H1 (cell line): Measurements from ENCODE around the gene KCNIP3.

Experiments used
- BRCA1 ChIP-seq: IDR thresholded peaks from 2 replicates; pipeline ENCODE4 v1.6.1; 2012; ENCODE audit warnings: low read depth, low read length, improper control_type of control experiment
- EP300 ChIP-seq, 2 experiments: IDR thresholded peaks; 1 replicate in 1 of 2; 2 replicates in 1 of 2; pipeline ENCODE4 v1.6.1; 2011 to 2012; ENCODE audit warnings: low read depth in 2 of 2, low read length in 2 of 2, mild to moderate bottlenecking in 2 of 2, borderline replicate concordance in 1 of 2, inconsistent platforms in 1 of 2, moderate library complexity in 1 of 2
- FOSL1 ChIP-seq: IDR thresholded peaks from 2 replicates; pipeline ENCODE4 v1.6.1; 2011; ENCODE audit warnings: mild to moderate bottlenecking, low read depth, low read length, moderate library complexity; ENCODE audit not compliant: insufficient read depth
- JUN ChIP-seq: IDR thresholded peaks from 2 replicates; pipeline ENCODE4 v1.6.1; 2011; ENCODE audit warnings: low read depth, mild to moderate bottlenecking, improper control_type of control experiment, low read length
- POLR2A ChIP-seq, 2 experiments: IDR thresholded peaks; 1 replicate in 1 of 2; 2 replicates in 1 of 2; pipeline ENCODE4 v1.6.1; 2011; ENCODE audit warnings: low read depth in 2 of 2, low read length in 2 of 2, mild to moderate bottlenecking in 2 of 2; ENCODE audit errors: control extremely low read depth in 1 of 2
- RAD21 ChIP-seq, 2 experiments: IDR thresholded peaks in 1 of 2; conservative IDR thresholded peaks in 1 of 2; 2 replicates each; pipeline ENCODE4 v1.6.1; 2011; ENCODE audit warnings: low read depth in 2 of 2, low read length in 2 of 2, improper control_type of control experiment in 1 of 2, inconsistent platforms in 1 of 2, mild to moderate bottlenecking in 1 of 2, moderate library complexity in 1 of 2
- SP2 ChIP-seq: IDR thresholded peaks from 2 replicates; pipeline ENCODE4 v1.6.1; 2012; ENCODE audit warnings: mild to moderate bottlenecking, low read length, inconsistent platforms
- SRF ChIP-seq: IDR thresholded peaks from 2 replicates; pipeline ENCODE4 v1.6.1; 2011; ENCODE audit warnings: mild to moderate bottlenecking, low read depth, low read length, moderate library complexity
- TBP ChIP-seq: IDR thresholded peaks from 2 replicates; pipeline ENCODE4 v1.6.1; 2011; ENCODE audit warnings: low read depth, low read length, improper control_type of control experiment
- TF ChIP-seq, protein P1 (sequence below), 3 experiments: IDR thresholded peaks; 1 replicate in 2 of 3; 2 replicates in 1 of 3; pipeline versions ENCODE4 v1.5.1 to v1.6.1; 2011; ENCODE audit warnings: low read length in 3 of 3, mild to moderate bottlenecking in 3 of 3, inconsistent platforms in 2 of 3, low read depth in 1 of 3, moderate library complexity in 1 of 3; ENCODE audit not compliant: insufficient read depth in 1 of 3; ENCODE audit errors: control extremely low read depth in 1 of 3

DNA sequence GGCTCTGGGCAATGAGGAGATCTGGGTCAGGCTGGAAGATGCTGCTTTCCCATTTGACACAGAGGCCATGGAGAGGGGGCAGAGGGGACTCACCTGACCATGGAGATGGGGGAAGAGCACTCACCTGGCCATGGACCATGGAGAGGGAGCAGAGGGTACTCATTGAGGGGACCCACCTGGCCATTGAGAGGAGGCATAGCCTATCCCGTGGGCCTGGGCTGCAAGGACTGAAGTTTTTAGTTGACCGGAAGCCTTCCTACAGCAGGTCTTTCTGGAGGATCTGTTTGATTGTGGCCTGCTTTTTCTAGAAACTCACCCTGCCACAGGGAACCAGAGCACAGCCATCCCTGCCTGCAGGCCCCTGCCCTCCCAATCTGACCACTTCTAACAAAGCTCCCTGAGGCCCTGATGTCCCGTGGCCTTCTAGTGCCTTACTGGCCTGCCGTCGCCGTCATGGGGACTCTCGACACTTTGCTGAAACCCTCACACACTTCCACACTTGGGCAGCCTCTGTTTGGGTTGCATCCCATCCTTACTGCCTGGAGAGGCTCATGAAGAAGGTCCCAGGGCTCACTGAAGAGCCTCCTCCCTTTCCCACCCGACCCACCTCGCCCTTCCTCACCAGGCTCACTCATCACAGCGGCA, 28.0 kb upstream of the KCNIP3 start:
- TF ChIP-seq, protein P1, sequence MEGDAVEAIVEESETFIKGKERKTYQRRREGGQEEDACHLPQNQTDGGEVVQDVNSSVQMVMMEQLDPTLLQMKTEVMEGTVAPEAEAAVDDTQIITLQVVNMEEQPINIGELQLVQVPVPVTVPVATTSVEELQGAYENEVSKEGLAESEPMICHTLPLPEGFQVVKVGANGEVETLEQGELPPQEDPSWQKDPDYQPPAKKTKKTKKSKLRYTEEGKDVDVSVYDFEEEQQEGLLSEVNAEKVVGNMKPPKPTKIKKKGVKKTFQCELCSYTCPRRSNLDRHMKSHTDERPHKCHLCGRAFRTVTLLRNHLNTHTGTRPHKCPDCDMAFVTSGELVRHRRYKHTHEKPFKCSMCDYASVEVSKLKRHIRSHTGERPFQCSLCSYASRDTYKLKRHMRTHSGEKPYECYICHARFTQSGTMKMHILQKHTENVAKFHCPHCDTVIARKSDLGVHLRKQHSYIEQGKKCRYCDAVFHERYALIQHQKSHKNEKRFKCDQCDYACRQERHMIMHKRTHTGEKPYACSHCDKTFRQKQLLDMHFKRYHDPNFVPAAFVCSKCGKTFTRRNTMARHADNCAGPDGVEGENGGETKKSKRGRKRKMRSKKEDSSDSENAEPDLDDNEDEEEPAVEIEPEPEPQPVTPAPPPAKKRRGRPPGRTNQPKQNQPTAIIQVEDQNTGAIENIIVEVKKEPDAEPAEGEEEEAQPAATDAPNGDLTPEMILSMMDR (IDR thresholded peaks at IDR 0.05; ENCODE audit: control extremely low read depth in 1 of 3, insufficient read depth in 1 of 3, low read depth in 1 of 3, low read length in 3 of 3), result no peak
- TF ChIP-seq POLR2A (IDR thresholded peaks at IDR 0.05; ENCODE audit: control extremely low read depth in 1 of 2, low read depth in 2 of 2, low read length in 2 of 2) (no peak), RAD21 (IDR thresholded peaks at IDR 0.05 in 1 of 2, conservative IDR thresholded peaks at IDR 0.05 in 1 of 2; ENCODE audit: low read depth in 2 of 2, low read length in 2 of 2) (no peak), JUN (no peak), TBP (no peak), SP2 (no peak), BRCA1 (no peak), EP300 (IDR thresholded peaks at IDR 0.05; ENCODE audit: borderline replicate concordance in 1 of 2, low read depth in 2 of 2, low read length in 2 of 2) (no peak), FOSL1 (no peak), SRF (no peak)
